GM12878 (cell line): ENCODE measurements around the gene ITGA7. TPM values are rescaled to one million over a fixed set of nuclear protein-coding genes. Genes with fewer than 3 reads are reported as not detected.

Experiments
- BMI1 ChIP-seq: fragments of 450-650 bp; IDR thresholded peaks from 2 replicates; pipeline ENCODE4 v1.6.1; 2016; ENCODE audit warnings: mild to moderate bottlenecking, moderate library complexity, borderline replicate concordance
- DPF2 ChIP-seq: fragments of 450-650 bp; IDR thresholded peaks from 2 replicates; pipeline ENCODE4 v1.6.1; 2017; ENCODE audit warnings: mild to moderate bottlenecking
- FOXK2 ChIP-seq: fragments of 450-650 bp; IDR thresholded peaks from 2 replicates; pipeline ENCODE4 v1.6.1; 2017; ENCODE audit warnings: mild to moderate bottlenecking, moderate library complexity
- IKZF1 ChIP-seq: fragments of 450-650 bp; conservative IDR thresholded peaks from 2 replicates; pipeline ENCODE4 v1.6.1; 2017; ENCODE audit warnings: antibody characterized with exemption, mild to moderate bottlenecking
- MEF2A ChIP-seq: IDR thresholded peaks from 2 replicates; pipeline ENCODE4 v1.6.1; 2011; ENCODE audit warnings: low read depth, mild to moderate bottlenecking, low read length, moderate library complexity; ENCODE audit not compliant: insufficient read depth
- POLR2AphosphoS5 ChIP-seq: IDR thresholded peaks from 2 replicates; pipeline ENCODE4 v1.6.1; 2011; ENCODE audit warnings: mild to moderate bottlenecking, low read length, inconsistent platforms
- SIN3A ChIP-seq: IDR thresholded peaks from 2 replicates; pipeline ENCODE4 v1.6.1; 2012; ENCODE audit warnings: low read depth, low read length, improper control_type of control experiment
- SP1 ChIP-seq: IDR thresholded peaks from one replicate; pipeline ENCODE4 v1.6.1; 2011; ENCODE audit warnings: low read depth, low read length
- TCF7 ChIP-seq: IDR thresholded peaks from 2 replicates; pipeline ENCODE4 v1.6.1; 2014; ENCODE audit warnings: antibody characterized with exemption, borderline replicate concordance
- WRNIP1 ChIP-seq: IDR thresholded peaks from 2 replicates; pipeline ENCODE4 v1.6.1; 2011; ENCODE audit warnings: low read depth, low read length, improper control_type of control experiment, borderline replicate concordance
- polyA plus RNA-seq, 11 experiments: library from polyadenylated mRNA; depleted of rRNA in 4 of 11; unstranded in 6 of 11; stranded (reverse) in 5 of 11; fragments of >200 nt; fragmentation: Nextera tagmentation in 4 of 11; fragmentation: Illumina TruSeq in 1 of 11; extraction: Ambion mirVana in 4 of 11; extraction: Trizol in 1 of 11; gene quantifications; 1 replicate in 1 of 11; 2 replicates in 10 of 11; pipeline versions ENCODE4 v1.2.1 to v1.2.3, GENCODE V29; 2011 to 2016; ENCODE audit warnings: inconsistent platforms in 2 of 11, missing spikeins in 2 of 11, low read depth in 1 of 11
- total RNA-seq, 4 experiments: library from RNA; depleted of rRNA in 3 of 4; stranded (reverse); fragments of >200 nt in 3 of 4; fragmentation: Illumina TruSeq in 1 of 4; extraction: Trizol in 1 of 4; gene quantifications; 2 replicates each; pipeline versions ENCODE4 v1.2.1 to v1.2.3, GENCODE V29; 2013 to 2021
- TF ChIP-seq, protein P1 (sequence below): IDR thresholded peaks from 2 replicates; pipeline ENCODE4 v1.6.1; 2011; ENCODE audit warnings: low read depth, mild to moderate bottlenecking, low read length, moderate library complexity, borderline replicate concordance; ENCODE audit errors: extremely low read depth
- TF ChIP-seq, protein P2 (sequence below): IDR thresholded peaks from 2 replicates; pipeline ENCODE4 v1.6.1; 2012; ENCODE audit warnings: low read depth, low read length, improper control_type of control experiment
- TF ChIP-seq, protein P3 (sequence below): fragments of 450-650 bp; IDR thresholded peaks from 2 replicates; pipeline ENCODE4 v1.6.1; 2018; ENCODE audit warnings: mild to moderate bottlenecking, low read depth, moderate library complexity; ENCODE audit not compliant: partially characterized antibody
- TF ChIP-seq, protein P4 (sequence below): fragments of 450-650 bp; formaldehyde crosslinking; IDR thresholded peaks from 2 replicates; pipeline ENCODE4 v1.5.0; 2022; ENCODE audit warnings: mild to moderate bottlenecking, missing genetic modification characterization
- TF ChIP-seq, protein P5 (sequence below): fragments of 150-350 bp; IDR thresholded peaks from 2 replicates; pipeline ENCODE4 v1.6.1; 2016; ENCODE audit warnings: low read depth, low read length
- TF ChIP-seq, protein P6 (sequence below): fragments of 450-650 bp; IDR thresholded peaks from 2 replicates; pipeline ENCODE4 v1.6.1; 2014; ENCODE audit warnings: mild to moderate bottlenecking

The ITGA7 gene
- total and polyA plus RNA-seq, 10 of the 15 experiments (the other 5 are each of a cell fraction or from before 2014, with no cell fraction given) = 0.18 to 5.1 (median 1.5) TPM

DNA sequence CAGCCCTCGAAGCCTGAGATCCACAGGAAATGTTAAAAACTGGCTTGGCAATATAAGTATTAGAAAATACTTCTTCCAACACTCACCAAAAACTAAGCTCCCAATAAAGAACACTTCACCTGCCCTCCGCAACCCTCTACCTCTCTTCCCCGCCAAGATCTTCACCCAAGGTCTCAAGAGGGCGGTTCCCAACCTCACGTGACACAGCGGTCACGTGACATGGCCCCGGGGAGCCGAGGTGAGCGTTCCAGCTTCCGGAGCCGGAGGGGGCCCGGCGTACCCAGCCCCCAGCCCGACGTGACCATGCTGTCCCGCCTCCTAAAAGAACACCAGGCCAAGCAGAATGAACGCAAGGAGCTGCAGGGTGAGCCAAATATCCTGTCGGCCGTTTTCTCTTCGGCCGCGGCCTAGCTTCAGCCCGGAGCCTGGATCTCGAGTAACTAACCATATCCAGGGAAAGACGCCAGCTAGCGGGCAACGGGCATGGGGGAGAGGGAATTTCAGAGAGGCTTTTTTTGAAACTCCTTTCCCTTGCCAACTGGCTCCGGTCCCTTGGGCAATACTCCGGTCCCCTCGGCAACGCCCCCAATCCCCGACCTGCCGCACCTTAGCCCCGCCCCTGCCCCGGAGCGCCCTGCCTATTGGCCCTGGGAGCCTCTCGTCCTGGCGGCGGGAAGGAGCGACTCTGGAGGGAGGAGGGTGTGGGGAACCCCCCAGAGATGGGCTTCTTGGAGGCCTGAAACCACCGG is 8.3 kb upstream of the ITGA7 start, which contains the start of gene BLOC1S1 (continued):
- TF ChIP-seq, protein P1, sequence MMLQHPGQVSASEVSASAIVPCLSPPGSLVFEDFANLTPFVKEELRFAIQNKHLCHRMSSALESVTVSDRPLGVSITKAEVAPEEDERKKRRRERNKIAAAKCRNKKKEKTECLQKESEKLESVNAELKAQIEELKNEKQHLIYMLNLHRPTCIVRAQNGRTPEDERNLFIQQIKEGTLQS = peak; percentile 99
- TF ChIP-seq POLR2AphosphoS5 (peak; percentile 61), SP1 (peak; percentile 81), FOXK2 (peak; percentile 71), DPF2 (peak; percentile 62), IKZF1 (peak; percentile 90), TCF7 (no peak), MEF2A (0 out of 2 replicates have a peak, but pooled peaks have one; percentile 46), SIN3A (peak; percentile 98), WRNIP1 (no peak), BMI1 (no peak)
- TF ChIP-seq, protein P2, sequence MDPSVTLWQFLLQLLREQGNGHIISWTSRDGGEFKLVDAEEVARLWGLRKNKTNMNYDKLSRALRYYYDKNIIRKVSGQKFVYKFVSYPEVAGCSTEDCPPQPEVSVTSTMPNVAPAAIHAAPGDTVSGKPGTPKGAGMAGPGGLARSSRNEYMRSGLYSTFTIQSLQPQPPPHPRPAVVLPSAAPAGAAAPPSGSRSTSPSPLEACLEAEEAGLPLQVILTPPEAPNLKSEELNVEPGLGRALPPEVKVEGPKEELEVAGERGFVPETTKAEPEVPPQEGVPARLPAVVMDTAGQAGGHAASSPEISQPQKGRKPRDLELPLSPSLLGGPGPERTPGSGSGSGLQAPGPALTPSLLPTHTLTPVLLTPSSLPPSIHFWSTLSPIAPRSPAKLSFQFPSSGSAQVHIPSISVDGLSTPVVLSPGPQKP = peak; percentile 74; the same call in 1 of the 2 replicates
- TF ChIP-seq, protein P3, sequence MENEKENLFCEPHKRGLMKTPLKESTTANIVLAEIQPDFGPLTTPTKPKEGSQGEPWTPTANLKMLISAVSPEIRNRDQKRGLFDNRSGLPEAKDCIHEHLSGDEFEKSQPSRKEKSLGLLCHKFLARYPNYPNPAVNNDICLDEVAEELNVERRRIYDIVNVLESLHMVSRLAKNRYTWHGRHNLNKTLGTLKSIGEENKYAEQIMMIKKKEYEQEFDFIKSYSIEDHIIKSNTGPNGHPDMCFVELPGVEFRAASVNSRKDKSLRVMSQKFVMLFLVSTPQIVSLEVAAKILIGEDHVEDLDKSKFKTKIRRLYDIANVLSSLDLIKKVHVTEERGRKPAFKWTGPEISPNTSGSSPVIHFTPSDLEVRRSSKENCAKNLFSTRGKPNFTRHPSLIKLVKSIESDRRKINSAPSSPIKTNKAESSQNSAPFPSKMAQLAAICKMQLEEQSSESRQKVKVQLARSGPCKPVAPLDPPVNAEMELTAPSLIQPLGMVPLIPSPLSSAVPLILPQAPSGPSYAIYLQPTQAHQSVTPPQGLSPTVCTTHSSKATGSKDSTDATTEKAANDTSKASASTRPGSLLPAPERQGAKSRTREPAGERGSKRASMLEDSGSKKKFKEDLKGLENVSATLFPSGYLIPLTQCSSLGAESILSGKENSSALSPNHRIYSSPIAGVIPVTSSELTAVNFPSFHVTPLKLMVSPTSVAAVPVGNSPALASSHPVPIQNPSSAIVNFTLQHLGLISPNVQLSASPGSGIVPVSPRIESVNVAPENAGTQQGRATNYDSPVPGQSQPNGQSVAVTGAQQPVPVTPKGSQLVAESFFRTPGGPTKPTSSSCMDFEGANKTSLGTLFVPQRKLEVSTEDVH = peak; percentile 71
- TF ChIP-seq, protein P4, sequence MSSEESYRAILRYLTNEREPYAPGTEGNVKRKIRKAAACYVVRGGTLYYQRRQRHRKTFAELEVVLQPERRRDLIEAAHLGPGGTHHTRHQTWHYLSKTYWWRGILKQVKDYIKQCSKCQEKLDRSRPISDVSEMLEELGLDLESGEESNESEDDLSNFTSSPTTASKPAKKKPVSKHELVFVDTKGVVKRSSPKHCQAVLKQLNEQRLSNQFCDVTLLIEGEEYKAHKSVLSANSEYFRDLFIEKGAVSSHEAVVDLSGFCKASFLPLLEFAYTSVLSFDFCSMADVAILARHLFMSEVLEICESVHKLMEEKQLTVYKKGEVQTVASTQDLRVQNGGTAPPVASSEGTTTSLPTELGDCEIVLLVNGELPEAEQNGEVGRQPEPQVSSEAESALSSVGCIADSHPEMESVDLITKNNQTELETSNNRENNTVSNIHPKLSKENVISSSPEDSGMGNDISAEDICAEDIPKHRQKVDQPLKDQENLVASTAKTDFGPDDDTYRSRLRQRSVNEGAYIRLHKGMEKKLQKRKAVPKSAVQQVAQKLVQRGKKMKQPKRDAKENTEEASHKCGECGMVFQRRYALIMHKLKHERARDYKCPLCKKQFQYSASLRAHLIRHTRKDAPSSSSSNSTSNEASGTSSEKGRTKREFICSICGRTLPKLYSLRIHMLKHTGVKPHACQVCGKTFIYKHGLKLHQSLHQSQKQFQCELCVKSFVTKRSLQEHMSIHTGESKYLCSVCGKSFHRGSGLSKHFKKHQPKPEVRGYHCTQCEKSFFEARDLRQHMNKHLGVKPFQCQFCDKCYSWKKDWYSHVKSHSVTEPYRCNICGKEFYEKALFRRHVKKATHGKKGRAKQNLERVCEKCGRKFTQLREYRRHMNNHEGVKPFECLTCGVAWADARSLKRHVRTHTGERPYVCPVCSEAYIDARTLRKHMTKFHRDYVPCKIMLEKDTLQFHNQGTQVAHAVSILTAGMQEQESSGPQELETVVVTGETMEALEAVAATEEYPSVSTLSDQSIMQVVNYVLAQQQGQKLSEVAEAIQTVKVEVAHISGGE (CRISPR knock-in tag) = peak; percentile 72
- TF ChIP-seq, protein P5, sequence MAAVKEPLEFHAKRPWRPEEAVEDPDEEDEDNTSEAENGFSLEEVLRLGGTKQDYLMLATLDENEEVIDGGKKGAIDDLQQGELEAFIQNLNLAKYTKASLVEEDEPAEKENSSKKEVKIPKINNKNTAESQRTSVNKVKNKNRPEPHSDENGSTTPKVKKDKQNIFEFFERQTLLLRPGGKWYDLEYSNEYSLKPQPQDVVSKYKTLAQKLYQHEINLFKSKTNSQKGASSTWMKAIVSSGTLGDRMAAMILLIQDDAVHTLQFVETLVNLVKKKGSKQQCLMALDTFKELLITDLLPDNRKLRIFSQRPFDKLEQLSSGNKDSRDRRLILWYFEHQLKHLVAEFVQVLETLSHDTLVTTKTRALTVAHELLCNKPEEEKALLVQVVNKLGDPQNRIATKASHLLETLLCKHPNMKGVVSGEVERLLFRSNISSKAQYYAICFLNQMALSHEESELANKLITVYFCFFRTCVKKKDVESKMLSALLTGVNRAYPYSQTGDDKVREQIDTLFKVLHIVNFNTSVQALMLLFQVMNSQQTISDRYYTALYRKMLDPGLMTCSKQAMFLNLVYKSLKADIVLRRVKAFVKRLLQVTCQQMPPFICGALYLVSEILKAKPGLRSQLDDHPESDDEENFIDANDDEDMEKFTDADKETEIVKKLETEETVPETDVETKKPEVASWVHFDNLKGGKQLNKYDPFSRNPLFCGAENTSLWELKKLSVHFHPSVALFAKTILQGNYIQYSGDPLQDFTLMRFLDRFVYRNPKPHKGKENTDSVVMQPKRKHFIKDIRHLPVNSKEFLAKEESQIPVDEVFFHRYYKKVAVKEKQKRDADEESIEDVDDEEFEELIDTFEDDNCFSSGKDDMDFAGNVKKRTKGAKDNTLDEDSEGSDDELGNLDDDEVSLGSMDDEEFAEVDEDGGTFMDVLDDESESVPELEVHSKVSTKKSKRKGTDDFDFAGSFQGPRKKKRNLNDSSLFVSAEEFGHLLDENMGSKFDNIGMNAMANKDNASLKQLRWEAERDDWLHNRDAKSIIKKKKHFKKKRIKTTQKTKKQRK = no peak
- TF ChIP-seq, protein P6, sequence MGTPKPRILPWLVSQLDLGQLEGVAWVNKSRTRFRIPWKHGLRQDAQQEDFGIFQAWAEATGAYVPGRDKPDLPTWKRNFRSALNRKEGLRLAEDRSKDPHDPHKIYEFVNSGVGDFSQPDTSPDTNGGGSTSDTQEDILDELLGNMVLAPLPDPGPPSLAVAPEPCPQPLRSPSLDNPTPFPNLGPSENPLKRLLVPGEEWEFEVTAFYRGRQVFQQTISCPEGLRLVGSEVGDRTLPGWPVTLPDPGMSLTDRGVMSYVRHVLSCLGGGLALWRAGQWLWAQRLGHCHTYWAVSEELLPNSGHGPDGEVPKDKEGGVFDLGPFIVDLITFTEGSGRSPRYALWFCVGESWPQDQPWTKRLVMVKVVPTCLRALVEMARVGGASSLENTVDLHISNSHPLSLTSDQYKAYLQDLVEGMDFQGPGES = 0 out of 2 replicates have a peak, but pooled peaks have one; percentile 10
